Kidney glomerular epithelial cell (primary cell): ENCODE results near the gene UGT2B28.
"Not testable (repeated sequence)": the region's sequence is repeated elsewhere in the genome, so short reads cannot be mapped to it uniquely, and the experiment has no call there.

ENCODE experiments used
- DNase-seq: peaks from one replicate; lab custom pipeline; 2025; lab: John Stamatoyannopoulos, UW

Gene UGT2B28

DNA sequence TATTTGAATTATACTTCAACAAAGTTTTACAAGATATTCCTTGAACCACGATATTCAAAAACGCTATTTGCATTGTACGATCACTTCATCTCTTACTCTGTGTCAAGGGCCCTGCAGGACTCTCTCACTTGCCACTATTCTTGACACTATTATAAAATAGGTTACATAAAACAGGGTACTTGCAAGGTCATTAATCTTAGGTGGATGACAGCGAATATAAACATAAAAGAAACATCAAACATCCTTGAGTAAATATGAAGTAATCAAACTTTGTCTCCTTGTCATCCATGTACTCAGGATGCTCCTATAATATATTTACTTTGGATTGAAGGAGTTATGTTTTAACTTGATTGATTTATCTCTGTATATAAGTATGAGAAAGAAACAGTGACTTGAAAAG lies at the start of gene UGT2B28:
Gene UGT2B28 (plus strand): TSS at position 395 of the 400 bp plus-strand sequence. CDS start 26 bp downstream, outside the sequence.
- not testable (repeated sequence) for DNase-seq

- DNase-seq: no peak
Measured at GRCh38 chr4:69239092-69239491, 41.2 kb upstream of the UGT2B28 start.

- DNase-seq: peak; percentile 22
Measured at GRCh38 chr4:69239557-69240168, 40.6 kb upstream of the UGT2B28 start.

- not testable (repeated sequence) for DNase-seq
Measured at GRCh38 chr4:69240787-69241186, 39.5 kb upstream of the UGT2B28 start.

DNA sequence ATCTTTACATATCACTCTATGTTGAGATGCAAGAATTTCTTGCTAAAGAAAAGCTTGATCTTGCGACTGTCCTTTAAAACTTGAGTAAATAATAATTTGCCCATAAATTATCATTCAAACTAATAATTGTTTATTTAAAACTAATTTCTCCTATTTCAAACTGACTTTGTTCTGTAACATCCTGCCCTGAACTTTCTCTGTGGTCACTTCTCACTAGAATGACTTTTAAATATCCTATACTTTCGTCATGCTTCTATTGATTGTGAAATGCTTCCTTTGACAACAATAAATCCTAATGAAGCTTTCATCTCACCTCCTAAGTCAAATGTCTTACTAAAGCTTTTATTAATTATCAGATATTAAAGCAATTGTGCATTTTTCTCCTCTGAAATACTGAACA lies 38.5 kb upstream of the UGT2B28 start:
- DNase-seq: not testable (repeated sequence)

- DNase-seq: not testable (repeated sequence)
Measured at GRCh38 chr4:69242562-69243240, 37.6 kb upstream of the UGT2B28 start.

DNA sequence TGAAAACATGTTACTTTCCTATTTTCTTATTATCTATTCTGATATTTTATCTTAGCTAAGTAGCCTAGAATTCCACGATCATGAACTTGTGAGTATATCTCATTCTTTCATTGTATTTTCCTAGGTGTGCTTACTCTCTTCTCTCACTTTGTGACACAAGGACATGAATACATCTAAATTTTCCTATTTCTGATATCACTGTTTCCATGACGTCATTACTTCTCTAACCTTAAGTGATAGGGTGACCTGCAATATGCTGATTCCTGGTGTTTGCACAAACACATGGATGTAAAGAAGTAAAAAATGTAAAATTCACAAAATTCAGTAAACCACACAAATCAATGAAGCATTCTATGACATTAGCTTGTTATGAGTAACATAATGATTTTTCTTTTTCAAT lies 29.4 kb upstream of the UGT2B28 start:
- not testable (repeated sequence) for DNase-seq

- not testable (repeated sequence) for DNase-seq
Measured at GRCh38 chr4:69253147-69253772, 27.0 kb upstream of the UGT2B28 start.

- not testable (repeated sequence) for DNase-seq
Measured at GRCh38 chr4:69268612-69269011, 11.7 kb upstream of the UGT2B28 start.

DNA sequence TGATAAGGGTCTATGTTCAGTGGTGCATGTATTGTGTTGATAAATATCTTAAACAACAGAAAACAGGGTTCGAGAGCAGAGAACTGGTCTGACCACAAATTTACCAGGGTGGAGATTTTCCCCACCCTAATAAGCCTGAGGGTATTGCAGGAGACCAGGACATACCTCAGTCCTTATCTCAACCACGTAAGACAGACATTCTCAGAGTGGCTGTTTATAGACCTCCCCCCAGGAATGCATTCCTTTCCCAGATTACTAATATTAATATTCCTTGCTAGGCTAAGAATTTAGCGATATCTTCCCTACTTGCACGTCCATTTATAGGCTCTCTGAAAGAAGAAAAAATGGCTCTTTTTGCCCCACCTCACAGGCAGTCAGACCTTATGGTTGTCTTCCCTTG lies 16.1 kb downstream of the UGT2B28 start:
- DNase-seq: not testable (repeated sequence)

DNA sequence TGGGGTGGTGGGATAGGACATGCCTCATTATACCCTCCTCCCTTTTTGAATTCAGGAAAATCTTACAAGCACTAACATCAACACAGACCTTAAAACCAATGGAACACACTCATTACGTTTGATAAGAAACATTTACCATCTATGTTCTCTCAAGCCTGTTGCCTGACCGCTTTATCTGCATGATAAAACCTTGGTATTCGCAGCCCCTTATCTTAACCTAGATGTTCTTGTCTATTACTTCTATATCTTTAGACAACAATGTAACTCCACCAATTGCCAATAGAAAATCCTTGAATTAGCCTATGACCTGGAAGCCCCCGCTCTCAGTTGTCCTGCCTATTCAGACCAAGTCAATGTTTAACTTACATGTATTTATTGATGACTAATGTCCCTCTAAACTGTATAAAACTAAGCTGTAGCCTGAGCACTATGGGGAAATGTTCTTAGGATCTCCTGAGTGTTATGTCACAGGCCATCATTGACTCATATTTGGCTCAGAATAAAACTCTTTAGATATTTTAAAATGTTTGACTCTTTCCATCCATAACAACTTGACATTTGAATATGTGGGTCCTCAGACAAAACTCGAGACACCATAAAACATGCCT lies 28.3 kb downstream of the UGT2B28 start:
- DNase-seq: not testable (repeated sequence)

- DNase-seq: not testable (repeated sequence)
Measured at GRCh38 chr4:69309549-69310076, 29.3 kb downstream of the UGT2B28 start.

DNA sequence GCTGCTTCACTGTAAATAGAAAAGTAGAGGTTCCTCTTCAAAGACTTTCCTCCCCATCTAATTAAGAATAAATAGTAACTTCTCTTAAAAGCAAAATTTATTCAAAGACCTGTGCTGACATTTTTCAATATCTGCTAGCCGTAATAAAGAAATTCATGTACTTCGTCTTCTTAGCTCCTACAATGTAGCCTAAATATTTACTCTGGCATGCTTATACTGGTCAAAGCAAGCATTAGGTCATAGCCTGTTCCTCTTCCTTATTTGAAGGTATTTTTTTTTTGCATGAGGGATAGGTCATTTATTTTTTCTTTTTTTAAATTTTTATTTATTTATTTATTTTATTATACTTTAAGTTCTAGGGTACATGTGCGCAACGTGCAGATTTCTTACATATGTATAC lies 30.0 kb downstream of the UGT2B28 start:
- not testable (repeated sequence) for DNase-seq

DNA sequence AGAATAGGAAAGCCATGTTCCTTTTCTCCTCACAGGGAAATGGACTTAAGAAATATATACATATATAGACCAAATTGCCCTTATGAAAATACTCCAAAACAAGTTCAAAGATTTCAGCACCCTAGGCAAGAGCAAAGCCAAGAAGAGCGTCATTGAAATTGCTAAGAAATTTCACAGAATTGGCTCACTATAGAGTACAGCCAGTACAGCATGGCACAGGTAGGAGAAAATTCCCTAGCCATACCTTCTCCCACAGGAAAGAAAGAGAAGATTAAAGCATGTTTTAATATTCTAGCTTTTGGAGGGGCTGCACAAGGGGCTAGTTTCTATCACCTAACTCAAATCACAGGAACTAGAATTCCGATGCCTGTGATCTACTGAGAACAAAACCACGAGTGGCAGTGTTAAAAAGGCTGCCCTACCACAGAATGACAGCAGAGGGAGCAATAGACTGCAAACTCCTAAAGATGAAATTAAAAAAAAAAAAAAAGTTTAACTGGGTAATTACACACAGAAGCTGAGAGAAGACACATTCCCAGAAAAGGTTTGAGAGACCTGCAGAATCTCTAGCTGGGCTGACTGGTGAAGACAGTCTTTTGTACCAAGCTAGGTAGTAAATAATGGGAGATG lies 37.5 kb downstream of the UGT2B28 start:
- DNase-seq: peak; percentile 4

- no peak for DNase-seq
Measured at GRCh38 chr4:69321153-69321729, 41.0 kb downstream of the UGT2B28 start.

GRCh38 chr4:69322055-69322454 lies 41.8 kb downstream of the UGT2B28 start:
- DNase-seq: peak; percentile 32

DNA sequence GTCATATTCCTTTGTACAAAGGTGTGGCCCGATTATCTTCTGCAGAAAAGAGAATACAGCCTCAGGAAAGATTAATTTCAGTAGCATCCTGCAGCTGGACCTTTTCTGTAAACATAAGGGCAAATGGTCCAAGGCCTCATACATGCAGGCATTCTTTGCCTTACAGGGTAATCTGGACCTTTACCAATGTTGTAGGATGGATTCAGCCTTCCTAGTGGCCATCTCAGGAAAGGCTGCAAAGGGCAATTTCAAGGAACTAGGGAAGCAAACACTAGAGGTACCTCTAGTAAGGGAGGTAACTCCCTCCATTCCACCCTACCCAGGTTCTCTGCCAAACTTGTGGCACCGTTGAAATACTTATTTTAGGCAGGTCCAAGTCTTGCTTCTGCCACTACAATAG lies 43.0 kb downstream of the UGT2B28 start:
- DNase-seq: no peak

DNA sequence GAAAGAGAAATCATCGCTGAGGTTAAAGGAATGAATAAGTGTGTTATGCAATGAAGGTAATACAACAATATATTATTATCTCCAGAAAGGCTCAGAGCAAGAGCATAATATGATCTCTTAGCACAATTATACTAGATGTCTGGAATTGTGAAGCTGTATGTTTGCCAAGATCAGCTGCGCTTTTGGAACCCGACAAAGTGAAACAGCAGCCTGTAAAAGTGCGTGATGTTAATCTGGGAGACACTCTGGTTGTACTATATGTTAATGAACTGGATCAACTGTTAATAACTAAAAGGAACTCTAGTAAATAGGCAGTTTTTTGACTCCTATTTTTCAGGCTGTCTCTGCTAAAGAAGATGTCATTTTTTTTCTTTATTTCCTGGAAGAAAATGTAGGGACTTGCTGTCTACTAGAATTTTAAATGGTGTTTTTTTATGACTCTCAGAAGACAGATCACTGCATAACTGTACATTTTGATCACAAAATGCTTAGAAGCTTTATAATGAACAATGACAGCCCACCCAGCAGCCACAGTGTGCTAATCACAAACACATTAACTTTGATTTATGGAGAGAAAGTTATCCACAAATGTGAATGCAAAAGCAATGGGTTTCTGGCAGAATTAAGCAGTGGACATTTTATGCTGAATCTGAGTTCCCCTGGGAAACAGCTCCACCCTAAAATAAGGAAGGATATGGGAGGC lies 50.2 kb downstream of the UGT2B28 start:
- no peak for DNase-seq

GRCh38 chr4:69331304-69331703 lies 51.0 kb downstream of the UGT2B28 start:
- peak; percentile 7 for DNase-seq

DNA sequence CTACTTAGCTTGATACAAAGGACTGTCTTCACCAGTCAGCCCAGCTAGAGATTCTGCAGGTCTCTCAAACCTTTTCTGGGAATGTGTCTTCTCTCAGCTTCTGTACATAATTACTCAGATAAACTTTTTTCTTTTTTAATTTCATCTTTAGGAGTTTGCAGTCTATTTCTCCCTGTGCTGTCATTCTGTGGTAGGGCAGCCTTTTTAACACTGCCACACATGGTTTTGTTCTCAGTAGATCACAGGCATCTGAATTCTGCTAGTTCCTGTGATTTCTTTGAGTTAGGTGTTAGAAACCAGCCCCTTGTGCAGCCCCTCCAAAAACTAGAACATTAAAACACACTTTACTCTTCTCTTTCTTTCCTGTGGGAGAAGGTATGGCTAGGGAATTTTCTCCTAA lies 55.2 kb downstream of the UGT2B28 start:
- DNase-seq: peak; percentile 13

DNA sequence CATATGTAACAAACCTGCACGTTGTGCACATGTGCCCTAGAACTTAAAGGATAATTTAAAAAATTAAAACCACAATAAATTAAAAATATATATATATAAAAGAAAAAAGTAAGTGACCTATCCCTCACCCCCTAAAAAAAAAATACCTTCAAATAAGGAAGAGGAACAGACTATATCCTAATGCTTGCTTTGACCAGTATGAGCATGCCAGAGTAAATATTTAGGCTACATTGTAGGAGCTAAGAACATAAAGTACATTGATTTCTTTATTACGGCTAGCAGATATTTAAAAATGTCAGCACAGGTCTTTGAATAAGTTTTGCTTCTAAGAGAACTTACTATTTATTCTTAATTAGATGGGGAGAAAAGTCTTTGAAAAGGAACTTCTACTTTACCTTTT lies 62.8 kb downstream of the UGT2B28 start:
- DNase-seq: not testable (repeated sequence)
